ENCODE data around the gene ETHE1.

DNA sequence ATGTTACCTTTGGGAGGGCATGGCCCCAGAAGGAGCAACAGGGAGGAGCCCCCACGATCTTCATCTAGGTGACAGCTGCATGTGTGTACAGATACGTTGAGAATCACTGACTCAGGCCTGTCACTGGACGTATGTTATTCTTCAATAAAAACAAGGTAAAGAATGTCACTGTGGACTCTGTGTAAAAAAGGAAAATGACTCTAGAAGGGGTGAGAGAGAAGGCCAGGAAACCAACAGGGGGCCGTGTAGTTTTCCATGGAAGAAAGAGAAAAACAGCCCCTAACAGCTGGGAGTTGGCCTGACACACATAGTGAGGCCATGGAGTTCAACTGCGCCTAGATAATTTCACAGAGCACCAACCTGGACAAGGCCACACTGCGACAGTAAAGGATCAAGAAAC, 59.7 kb downstream of the ETHE1 start:
- TF ChIP-seq, protein P1, sequence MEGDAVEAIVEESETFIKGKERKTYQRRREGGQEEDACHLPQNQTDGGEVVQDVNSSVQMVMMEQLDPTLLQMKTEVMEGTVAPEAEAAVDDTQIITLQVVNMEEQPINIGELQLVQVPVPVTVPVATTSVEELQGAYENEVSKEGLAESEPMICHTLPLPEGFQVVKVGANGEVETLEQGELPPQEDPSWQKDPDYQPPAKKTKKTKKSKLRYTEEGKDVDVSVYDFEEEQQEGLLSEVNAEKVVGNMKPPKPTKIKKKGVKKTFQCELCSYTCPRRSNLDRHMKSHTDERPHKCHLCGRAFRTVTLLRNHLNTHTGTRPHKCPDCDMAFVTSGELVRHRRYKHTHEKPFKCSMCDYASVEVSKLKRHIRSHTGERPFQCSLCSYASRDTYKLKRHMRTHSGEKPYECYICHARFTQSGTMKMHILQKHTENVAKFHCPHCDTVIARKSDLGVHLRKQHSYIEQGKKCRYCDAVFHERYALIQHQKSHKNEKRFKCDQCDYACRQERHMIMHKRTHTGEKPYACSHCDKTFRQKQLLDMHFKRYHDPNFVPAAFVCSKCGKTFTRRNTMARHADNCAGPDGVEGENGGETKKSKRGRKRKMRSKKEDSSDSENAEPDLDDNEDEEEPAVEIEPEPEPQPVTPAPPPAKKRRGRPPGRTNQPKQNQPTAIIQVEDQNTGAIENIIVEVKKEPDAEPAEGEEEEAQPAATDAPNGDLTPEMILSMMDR (conservative IDR thresholded peaks at IDR 0.05; ENCODE audit: low read depth, low read length), result no peak
- TF ChIP-seq EZH2 (IDR thresholded peaks at IDR 0.05; ENCODE audit: borderline replicate concordance, low read depth, low read length, poor library complexity, severe bottlenecking), result no peak
